ENCODE data around the gene OTOP3.
A peak's percentile ranks its signal among the peaks of the same experiment; 100 is the strongest.

Gene OTOP3

GRCh38 chr17:74941128-74941725, 5.5 kb downstream of the OTOP3 start:
- DNase-seq (ENCODE audit: low read depth): no peak

DNA sequence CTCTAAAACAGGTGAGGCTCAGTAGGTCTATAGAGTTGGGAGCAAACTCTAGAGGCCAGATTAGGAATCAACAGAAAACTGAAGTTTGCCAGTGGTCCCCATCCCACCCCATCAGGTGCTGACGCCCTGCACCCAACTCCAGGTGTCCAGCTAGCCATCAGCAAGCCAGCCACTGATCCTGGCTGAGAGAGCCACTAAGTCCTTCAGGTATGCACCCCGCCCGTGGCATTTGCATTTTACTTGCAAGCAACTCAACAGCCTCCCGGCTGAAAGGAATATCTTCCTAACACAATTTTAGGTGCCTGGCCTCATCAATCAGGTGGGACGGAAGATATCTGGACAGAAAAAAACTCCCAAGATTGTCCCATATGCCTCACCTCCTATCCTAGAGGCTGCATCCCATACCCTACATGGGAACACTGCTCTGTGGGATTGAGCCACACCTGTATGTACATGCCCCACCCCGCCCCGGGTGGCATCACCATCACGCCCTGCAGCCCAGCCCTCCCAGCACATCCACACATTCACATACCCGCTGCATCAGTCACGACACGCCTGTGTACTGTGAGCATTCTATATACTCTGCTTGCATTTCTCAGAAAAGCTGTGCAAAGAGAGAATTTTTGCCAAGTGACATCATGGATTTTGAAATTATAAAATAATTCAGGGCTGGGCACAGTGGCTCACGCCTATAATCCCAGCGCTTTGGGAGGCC, 8.3 kb downstream of the OTOP3 start:
- peak; percentile 18 for DNase-seq (ENCODE audit: low read depth)

GRCh38 chr17:74945543-74945942, 9.8 kb downstream of the OTOP3 start:
- DNase-seq (ENCODE audit: low read depth): no peak

DNA sequence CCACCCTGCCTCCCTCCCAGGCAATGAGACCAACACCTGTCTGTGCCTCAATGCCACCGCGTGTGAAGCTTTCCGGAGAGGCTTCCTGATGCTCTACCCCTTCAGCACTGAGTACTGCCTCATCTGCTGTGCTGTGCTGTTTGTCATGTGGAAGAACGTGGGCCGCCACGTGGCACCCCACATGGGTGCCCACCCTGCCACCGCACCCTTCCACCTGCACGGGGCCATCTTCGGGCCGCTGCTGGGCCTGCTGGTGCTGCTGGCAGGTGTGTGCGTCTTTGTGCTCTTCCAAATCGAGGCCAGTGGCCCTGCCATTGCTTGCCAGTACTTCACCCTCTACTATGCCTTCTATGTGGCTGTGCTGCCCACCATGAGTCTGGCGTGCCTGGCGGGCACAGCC, 10.9 kb downstream of the OTOP3 start:
- DNase-seq (ENCODE audit: low read depth): no peak

GRCh38 chr17:74947041-74947754, 11.5 kb downstream of the OTOP3 start:
- no peak for DNase-seq (ENCODE audit: low read depth)

- DNase-seq (ENCODE audit: low read depth): no peak
These were observed 13.9 kb downstream of the OTOP3 start for GRCh38 chr17:74949455-74950115.

DNA sequence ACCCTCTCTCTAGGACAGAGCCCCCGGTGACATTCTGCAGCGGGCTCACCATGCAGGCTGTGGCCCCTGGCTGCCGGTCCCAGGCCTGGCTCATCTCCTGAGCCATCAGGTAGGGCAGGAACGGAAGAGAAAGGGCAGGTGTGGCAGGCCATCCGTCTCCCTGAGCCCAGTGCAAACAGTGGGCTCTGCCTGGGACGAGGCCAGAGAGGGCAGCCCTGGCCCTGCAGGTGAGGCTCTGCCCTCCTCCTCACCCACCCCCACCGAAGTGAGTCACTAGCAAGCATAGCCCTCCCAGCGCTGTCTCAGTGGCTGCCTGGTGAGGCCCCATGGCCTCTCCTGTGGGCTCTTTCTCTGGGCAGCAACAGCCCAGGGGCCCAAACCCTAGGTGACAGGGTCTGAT, 14.5 kb downstream of the OTOP3 start:
- DNase-seq (ENCODE audit: low read depth): no peak

GRCh38 chr17:74951065-74951464, 15.4 kb downstream of the OTOP3 start:
- no peak for DNase-seq (ENCODE audit: low read depth)

GRCh38 chr17:74951680-74952421, 16.2 kb downstream of the OTOP3 start:
- DNase-seq (ENCODE audit: low read depth): no peak

DNA sequence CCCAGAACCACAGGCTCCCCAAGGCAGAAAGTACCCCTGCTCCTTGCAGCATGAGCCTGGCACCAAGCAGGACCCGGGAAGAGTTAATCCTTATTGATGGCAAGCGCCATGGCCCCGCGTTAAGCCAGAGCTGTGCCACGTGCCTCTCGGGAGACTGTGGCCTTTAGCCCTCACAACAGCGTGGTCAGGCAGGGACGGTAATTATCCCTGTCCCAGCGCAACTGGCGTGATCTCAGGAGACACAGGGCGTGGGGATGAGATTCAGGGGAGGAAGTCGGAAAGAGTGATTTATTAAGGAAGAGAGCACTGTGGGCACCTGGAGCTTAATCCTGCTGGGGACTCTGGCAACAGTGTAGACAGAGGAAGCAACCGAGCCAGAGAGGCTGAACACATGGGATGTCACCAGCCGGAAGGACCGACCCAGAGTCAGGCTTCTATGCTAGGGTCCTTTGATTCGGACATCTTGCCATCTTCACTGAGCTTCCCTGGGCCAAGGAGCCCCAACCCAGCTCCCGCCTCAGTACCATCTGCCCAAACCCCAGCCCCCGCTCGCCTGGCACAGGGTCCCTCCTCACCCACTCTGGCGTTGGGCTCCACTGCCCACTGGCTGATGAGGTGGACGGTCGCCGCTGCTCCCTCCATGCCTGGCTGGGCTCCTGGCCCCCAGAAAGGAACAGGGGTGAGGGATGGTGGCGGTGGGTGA, 16.9 kb downstream of the OTOP3 start:
- no peak for DNase-seq (ENCODE audit: low read depth)

DNA sequence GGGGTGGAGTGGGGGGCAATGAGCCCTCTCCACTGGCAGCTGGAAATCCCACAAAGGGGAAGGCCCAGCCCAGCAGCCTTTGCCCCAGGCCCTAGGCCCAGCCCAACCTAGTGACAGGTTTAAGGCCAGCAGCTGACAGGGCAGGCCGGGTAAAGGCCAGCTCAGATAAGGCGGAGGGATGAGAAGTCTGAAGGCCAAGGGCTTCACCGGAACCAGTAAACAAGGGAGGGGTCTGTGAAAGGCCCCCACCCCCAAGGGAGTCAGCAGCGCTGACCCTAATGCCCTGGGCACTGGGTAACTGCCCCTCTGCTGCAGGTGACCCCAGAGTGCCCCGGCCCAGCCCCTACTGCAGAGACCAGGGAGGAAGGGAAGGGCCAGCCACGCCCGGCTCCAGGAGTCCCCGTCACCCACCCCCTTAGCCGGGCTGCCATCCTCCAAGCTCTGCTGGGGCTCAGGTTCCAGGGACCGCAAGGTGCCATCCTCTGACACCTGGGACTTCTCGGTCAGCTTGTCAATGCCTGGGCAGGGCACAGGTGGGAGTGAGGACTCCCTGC, 17.5 kb downstream of the OTOP3 start:
- no peak for DNase-seq (ENCODE audit: low read depth)

DNA sequence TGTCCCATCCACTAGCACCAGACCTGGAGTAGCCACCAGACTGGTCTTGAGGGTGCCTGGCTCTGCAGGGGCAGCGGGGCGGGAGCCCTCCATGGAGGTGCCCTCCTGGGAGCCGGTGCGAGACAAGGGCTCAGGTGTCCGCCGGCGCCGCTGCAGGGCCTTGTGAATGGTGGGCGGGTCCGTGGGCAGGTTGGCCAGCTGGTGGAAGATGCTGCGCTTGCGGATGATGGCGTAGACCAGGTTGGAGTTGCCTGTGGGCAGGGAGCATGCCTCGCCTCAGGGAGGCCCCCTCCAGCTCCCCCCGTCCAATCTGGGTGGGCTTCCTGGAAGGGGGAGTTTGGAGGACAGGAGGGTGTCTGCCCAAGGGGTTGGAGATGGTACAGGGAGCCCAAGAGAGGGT, 18.4 kb downstream of the OTOP3 start:
- no peak for DNase-seq (ENCODE audit: low read depth)

GRCh38 chr17:74954665-74955421, 19.1 kb downstream of the OTOP3 start:
- no peak for DNase-seq (ENCODE audit: low read depth)

DNA sequence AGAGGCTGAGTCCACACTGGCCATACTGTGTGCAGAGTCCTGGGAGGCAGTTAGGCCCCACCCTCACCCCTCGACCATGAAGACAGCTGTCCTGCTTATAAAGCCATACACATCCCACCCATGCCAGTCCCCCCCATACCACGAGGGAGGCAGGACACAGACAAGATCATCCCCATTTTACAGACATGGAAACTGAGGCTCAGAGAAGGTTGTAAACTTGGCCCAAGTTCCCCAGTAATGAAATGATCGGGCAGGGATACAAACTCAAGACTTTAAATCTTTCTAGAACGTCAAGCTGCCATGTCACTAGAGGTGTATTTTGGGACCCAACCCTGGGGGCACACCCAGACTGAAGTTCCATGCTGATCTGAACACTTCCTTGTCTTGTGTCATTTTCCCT, 20.4 kb downstream of the OTOP3 start:
- no peak for DNase-seq (ENCODE audit: low read depth)

GRCh38 chr17:74957935-74958740, 22.4 kb downstream of the OTOP3 start:
- peak; percentile 33 for DNase-seq (ENCODE audit: low read depth)

DNA sequence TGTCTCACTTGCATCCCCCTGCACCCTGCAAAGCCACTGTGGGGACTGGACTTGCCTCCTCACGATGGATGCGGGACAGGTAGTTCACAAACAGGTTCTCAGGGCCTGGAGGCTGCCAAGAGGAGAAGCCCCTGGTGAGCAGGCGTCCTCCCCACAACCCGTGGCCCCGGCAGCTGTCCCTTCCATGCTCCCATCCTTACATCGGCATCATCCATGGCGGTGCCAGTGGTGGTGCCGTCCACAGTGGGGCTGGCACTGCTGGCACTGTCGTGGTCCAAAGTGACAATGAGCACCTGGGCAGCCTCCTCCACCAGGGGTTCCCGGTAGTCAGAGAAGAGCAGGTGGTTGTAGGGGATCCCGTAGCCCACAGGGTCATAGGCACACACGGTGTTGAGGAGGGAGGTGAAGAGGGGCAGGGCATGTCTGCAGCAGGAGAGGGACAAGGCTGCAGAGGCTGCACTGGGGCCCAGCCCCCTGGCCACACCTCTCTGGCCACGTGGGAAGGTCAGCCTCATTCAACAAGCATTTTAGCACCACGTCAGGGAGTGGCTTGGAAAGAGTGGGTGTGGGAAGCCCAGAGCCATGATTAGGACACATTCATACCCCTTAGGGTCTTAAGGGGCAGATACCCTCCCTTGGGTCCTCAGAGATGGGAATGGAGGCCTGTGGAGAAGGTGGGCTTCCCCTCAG, 24.3 kb downstream of the OTOP3 start:
- peak; percentile 55 for DNase-seq (ENCODE audit: low read depth)

- peak; percentile 26 for DNase-seq (ENCODE audit: low read depth)
These were observed 25.1 kb downstream of the OTOP3 start for GRCh38 chr17:74960570-74961342.
